HG03060 (cell line): Measurements from ENCODE around the gene CAT.

Experiments used
- ATAC-seq: cut with Tn5 transposase; IDR thresholded peaks from one replicate; pipeline ENCODE4 v1.9.1; 2021; ENCODE audit warnings: low read depth, moderate number of reproducible peaks; ENCODE audit not compliant: unreplicated experiment

CAT gene

DNA sequence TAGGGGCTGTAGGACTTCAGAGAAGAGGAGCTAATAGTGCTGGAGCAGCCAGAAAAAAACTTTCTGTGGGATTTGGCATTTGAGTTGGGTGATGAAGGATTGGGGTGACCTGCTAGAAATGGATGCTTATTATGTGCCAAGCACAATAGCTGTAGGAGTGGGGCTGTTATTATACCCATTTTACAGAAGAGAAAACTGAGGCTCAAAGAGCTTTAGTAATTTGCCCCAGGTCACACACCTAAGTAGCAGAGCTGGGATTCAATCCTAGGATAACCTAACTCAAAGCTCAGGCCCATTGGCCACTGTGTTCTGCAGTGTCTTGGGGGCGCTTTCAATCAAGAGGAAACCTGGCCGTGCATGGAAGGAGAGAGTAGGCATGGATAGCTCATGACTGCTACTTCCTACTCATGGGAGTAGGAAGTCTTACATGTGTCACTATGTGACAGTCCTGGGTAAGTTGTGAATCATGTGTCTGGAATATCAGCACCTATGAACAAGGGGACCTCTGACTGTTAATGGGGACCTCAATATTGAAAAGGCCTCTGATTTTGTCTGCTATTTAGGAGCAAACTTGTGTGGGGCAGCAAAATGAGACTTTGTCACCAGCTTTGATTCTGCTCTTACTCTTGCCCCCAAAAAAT lies 81.0 kb downstream of the CAT start:
- no peak for ATAC-seq

DNA sequence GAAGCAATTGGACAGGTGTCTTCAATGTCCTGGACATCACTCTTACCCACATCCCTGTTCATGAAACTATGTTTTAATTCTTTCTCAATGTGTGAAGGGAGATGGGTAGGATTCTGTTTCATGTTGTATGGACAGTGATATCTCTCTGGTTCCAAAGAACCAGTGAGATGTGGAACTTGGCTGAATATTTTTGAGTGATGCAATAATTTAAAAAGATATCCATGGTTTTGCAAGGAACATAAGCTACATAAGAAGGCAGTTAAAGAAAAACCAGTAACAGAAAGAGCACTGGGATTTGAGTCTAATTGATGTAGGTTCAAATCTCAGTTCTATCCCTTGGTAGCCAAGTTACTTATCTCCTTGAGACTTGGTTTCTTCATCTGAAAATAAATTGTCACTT lies 82.5 kb downstream of the CAT start:
- no peak for ATAC-seq
